ENCODE results near the gene TNFRSF17. TPM values are rescaled to one million over a fixed set of nuclear protein-coding genes. Genes with fewer than 3 reads are reported as not detected.

The TNFRSF17 gene
- total and polyA plus RNA-seq, 2 donors (not counting 3 experiments of a cell fraction or from before 2014, with no cell fraction given) = not detected

GRCh38 chr16:11963706-11964105, 1.3 kb upstream of the TNFRSF17 start:
- H3K9me1 ChIP-seq (replicated peaks; ENCODE audit: control insufficient read depth, extremely low read depth, insufficient read depth, low read length) = no peaks in the 10 kb centered on the region
- intact Hi-C loops (cut with micrococcal nuclease) = no loop called here
- CTCF ChIA-PET = interaction anchor here (1.9 kb wide), 2 partner anchors 14 to 104 kb away, joined by 4 to 7 read pairs; no protein-coding TSS in a partner anchor
- no peak overlapping the region for H3K4me3 ChIP-seq (replicated peaks in 1 of 3; ENCODE audit: insufficient read depth in 1 of 3, low read depth in 1 of 3, low read length in 3 of 3)
- no peak for DNase-seq (ENCODE audit: low read depth, low spot score)
- no peaks in the 10 kb centered on the region for H4K20me1 ChIP-seq (replicated peaks; ENCODE audit: control insufficient read depth, extremely low read depth, insufficient read depth, low read length)
- TF ChIP-seq MAX (IDR thresholded peaks at IDR 0.05; ENCODE audit: insufficient read depth, insufficient read length) = no peak
- TF ChIP-seq MYC (IDR thresholded peaks at IDR 0.05; ENCODE audit: low read depth, low read length) = no peak
- TF ChIP-seq JUN (IDR thresholded peaks at IDR 0.05; ENCODE audit: borderline replicate concordance, insufficient read depth, insufficient read length, low read depth) = no peak
- no peak for TF ChIP-seq CTCF (IDR thresholded peaks at IDR 0.05; ENCODE audit: extremely low read depth in 1 of 2, insufficient read depth in 1 of 2, low read depth in 1 of 2, low read length in 2 of 2)
- no peak for TF ChIP-seq POLR2AphosphoS5 (IDR thresholded peaks at IDR 0.05; ENCODE audit: insufficient read depth, low read depth, low read length)
- no peak for TF ChIP-seq EZH2 (IDR thresholded peaks at IDR 0.05; ENCODE audit: borderline replicate concordance, low read depth, low read length, severe bottlenecking)
- no peak for TF ChIP-seq GATA2 (IDR thresholded peaks at IDR 0.05; ENCODE audit: insufficient read depth, insufficient read length, low read depth, low read length)
- no peak for TF ChIP-seq FOS (IDR thresholded peaks at IDR 0.05; ENCODE audit: borderline replicate concordance, insufficient read depth, low read length)
- TF ChIP-seq POLR2A (IDR thresholded peaks at IDR 0.05; ENCODE audit: low read depth, low read length) = no peak
- H3K9ac ChIP-seq (replicated peaks; ENCODE audit: extremely low read depth, insufficient read depth, low read length) = no peak overlapping the region
- H3K27ac ChIP-seq (ENCODE audit: insufficient read depth, low read depth, low read length) = no peak overlapping the region
- no peaks in the 10 kb centered on the region for H3K9me3 ChIP-seq (replicated peaks; ENCODE audit: control insufficient read depth, insufficient read depth, low read length)
- H2AFZ ChIP-seq (ENCODE audit: low read depth, low read length) = no peak overlapping the region
- POLR2A ChIA-PET = no interaction called here
- H3K27me3 ChIP-seq (ENCODE audit: control insufficient read depth in 2 of 2, insufficient read depth in 2 of 2, low read length in 2 of 2) = no peaks in the 10 kb centered on the region
- dilution Hi-C loops (cut with MboI; ENCODE audit: extremely low pct_ligation_motif_present, low sequenced_read_pairs) = no loop called here
- no peaks in the 10 kb centered on the region for H3K4me1 ChIP-seq (ENCODE audit: control insufficient read depth, extremely low read depth, insufficient read depth, low read length)
- H3K79me2 ChIP-seq (ENCODE audit: control insufficient read depth, insufficient read depth, low read length) = no peaks in the 10 kb centered on the region
- FAIRE-seq = no peak
- no peak overlapping the region for H3K4me2 ChIP-seq (ENCODE audit: insufficient read depth, low read length)
- H3K36me3 ChIP-seq (ENCODE audit: control insufficient read depth in 2 of 2, extremely low read depth in 1 of 2, insufficient read depth in 2 of 2, low read length in 2 of 2) = no peaks in the 10 kb centered on the region
- BruUV-seq (replicated peaks) = no TSS peak
